Measurements from ENCODE around the gene SAE1. TPM values are rescaled to one million over a fixed set of nuclear protein-coding genes. Genes with fewer than 3 reads are reported as not detected.
A peak's percentile ranks its signal among the peaks of the same experiment; 100 is the strongest.

Gene SAE1
- total and polyA plus RNA-seq, 2 experiments from 2014 or later: 143 to 177 TPM

GRCh38 chr19:47102346-47103060 is 28.1 kb upstream of the SAE1 start:
- H3K27ac ChIP-seq: peak overlapping the region; percentile 7; the same call in 1 of the 2 replicates
- 41 to 42% methylated on average over 9 of the region's 9 CpGs for WGBS, 2 experiments (ENCODE audit: low coverage in 1 of 2, low lambda C conversion rate in 2 of 2, missing lambda C conversion rate in 2 of 2)
- peak overlapping the region; percentile 19; the same call in 1 of the 2 replicates for H3K9ac ChIP-seq
- in situ Hi-C loops (cut with MboI): no loop called here
- no peaks in the 10 kb centered on the region for H4K20me1 ChIP-seq (ENCODE audit: insufficient read depth)
- H3K36me3 ChIP-seq (ENCODE audit: low read depth): no peaks in the 10 kb centered on the region
- peak; percentile 27 for DNase-seq
- H3K79me2 ChIP-seq (ENCODE audit: insufficient read depth): peaks cover 89% of the 10 kb centered on the region
- peak overlapping the region; percentile 22 for H3K4me2 ChIP-seq (ENCODE audit: unreplicated experiment)
- H3K9me2 ChIP-seq (ENCODE audit: insufficient read depth): no peaks in the 10 kb centered on the region
- no peak overlapping the region for H3K4me3 ChIP-seq
- no peaks in the 10 kb centered on the region for H3K27me3 ChIP-seq (replicated peaks; ENCODE audit: insufficient read depth)
- no peak for TF ChIP-seq EZH2phosphoT487 (IDR thresholded peaks at IDR 0.05; ENCODE audit: insufficient read depth, low read depth)
- TF ChIP-seq EZH2 (IDR thresholded peaks at IDR 0.05; ENCODE audit: insufficient read depth, poor library complexity, severe bottlenecking): no peak
- H3K4me1 ChIP-seq (ENCODE audit: insufficient read depth): peaks cover 39% of the 10 kb centered on the region
- H3F3A ChIP-seq (ENCODE audit: insufficient read depth): peaks cover 33% of the 10 kb centered on the region
- H2AFZ ChIP-seq: no peak overlapping the region
- no peaks in the 10 kb centered on the region for H3K9me3 ChIP-seq (ENCODE audit: low read depth)

DNA sequence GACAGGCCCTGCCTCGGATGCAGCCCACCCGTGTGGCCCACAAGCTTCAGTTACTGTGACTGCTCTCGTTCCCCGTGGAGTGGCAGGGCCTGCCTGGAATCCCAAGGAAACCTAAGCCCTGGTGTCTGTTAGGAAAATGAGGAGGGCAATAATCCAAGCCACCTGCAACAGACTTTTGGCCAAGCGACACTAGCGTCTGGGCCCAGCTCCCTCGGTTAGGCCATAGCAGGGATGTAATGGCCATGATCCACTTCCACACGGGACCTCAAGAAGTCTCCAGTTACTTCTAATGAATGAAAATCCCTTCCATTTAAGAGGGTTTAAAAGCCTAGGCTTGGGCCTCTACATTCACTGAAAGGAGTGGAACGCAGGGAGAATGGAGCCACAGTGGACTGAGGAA is 26.0 kb upstream of the SAE1 start:
- 71 to 77% methylated on average over 9 of the region's 9 CpGs for WGBS, 2 experiments (ENCODE audit: low coverage in 1 of 2, low lambda C conversion rate in 2 of 2, missing lambda C conversion rate in 2 of 2)
- Histone ChIP-seq H4K20me1 (ENCODE audit: insufficient read depth) (no peaks in the 10 kb centered on the region), H3K9ac (no peak overlapping the region), H3K79me2 (ENCODE audit: insufficient read depth) (peaks cover 82% of the 10 kb centered on the region), H3K36me3 (ENCODE audit: low read depth) (no peaks in the 10 kb centered on the region), H3F3A (ENCODE audit: insufficient read depth) (peaks cover 55% of the 10 kb centered on the region), H2AFZ (no peak overlapping the region), H3K4me1 (ENCODE audit: insufficient read depth) (peaks cover 52% of the 10 kb centered on the region), H3K9me2 (ENCODE audit: insufficient read depth) (no peaks in the 10 kb centered on the region), H3K9me3 (ENCODE audit: low read depth) (no peaks in the 10 kb centered on the region), H3K27me3 (replicated peaks; ENCODE audit: insufficient read depth) (no peaks in the 10 kb centered on the region), H3K4me2 (ENCODE audit: unreplicated experiment) (no peak overlapping the region), H3K27ac (no peak overlapping the region), H3K4me3 (no peak overlapping the region)
- in situ Hi-C loops (cut with MboI): no loop called here
- DNase-seq: no peak
- no peak for TF ChIP-seq EZH2phosphoT487 (IDR thresholded peaks at IDR 0.05; ENCODE audit: insufficient read depth, low read depth)

GRCh38 chr19:47105874-47106273 is 24.8 kb upstream of the SAE1 start:
- no peak overlapping the region for H3K4me3 ChIP-seq
- H4K20me1 ChIP-seq (ENCODE audit: insufficient read depth): no peaks in the 10 kb centered on the region
- no peaks in the 10 kb centered on the region for H3K9me3 ChIP-seq (ENCODE audit: low read depth)
- in situ Hi-C loops (cut with MboI): no loop called here
- no peaks in the 10 kb centered on the region for H3K9me2 ChIP-seq (ENCODE audit: insufficient read depth)
- H3K36me3 ChIP-seq (ENCODE audit: low read depth): no peaks in the 10 kb centered on the region
- no peak overlapping the region for H2AFZ ChIP-seq
- peak overlapping the region; percentile 99 for H3K4me2 ChIP-seq (ENCODE audit: unreplicated experiment)
- DNase-seq: no peak
- peaks cover 57% of the 10 kb centered on the region for H3K4me1 ChIP-seq (ENCODE audit: insufficient read depth)
- peaks cover 67% of the 10 kb centered on the region for H3F3A ChIP-seq (ENCODE audit: insufficient read depth)
- peaks cover 82% of the 10 kb centered on the region for H3K79me2 ChIP-seq (ENCODE audit: insufficient read depth)
- TF ChIP-seq EZH2 (IDR thresholded peaks at IDR 0.05; ENCODE audit: insufficient read depth, poor library complexity, severe bottlenecking): no peak
- no peak for TF ChIP-seq EZH2phosphoT487 (IDR thresholded peaks at IDR 0.05; ENCODE audit: insufficient read depth, low read depth)
- whole genome bisulfite sequencing, 2 experiments (ENCODE audit: low coverage in 1 of 2, low lambda C conversion rate in 2 of 2, missing lambda C conversion rate in 2 of 2): 68 to 77% methylated on average over 2 of the region's 2 CpGs
- H3K27ac ChIP-seq: peak overlapping the region; percentile 96
- peak overlapping the region; percentile 98 for H3K9ac ChIP-seq
- H3K27me3 ChIP-seq (replicated peaks; ENCODE audit: insufficient read depth): no peaks in the 10 kb centered on the region

- Histone ChIP-seq H3K4me3 (peak overlapping the region; percentile 78), H3K9me2 (ENCODE audit: insufficient read depth) (no peaks in the 10 kb centered on the region), H3K9ac (peak overlapping the region; percentile 98), H3K27ac (peak overlapping the region; percentile 96), H3K27me3 (replicated peaks; ENCODE audit: insufficient read depth) (no peaks in the 10 kb centered on the region), H2AFZ (0 out of 2 replicates have a peak overlapping the region, but pooled peaks have one; percentile 1), H3K4me1 (ENCODE audit: insufficient read depth) (peaks cover 57% of the 10 kb centered on the region), H4K20me1 (ENCODE audit: insufficient read depth) (no peaks in the 10 kb centered on the region), H3K4me2 (ENCODE audit: unreplicated experiment) (peak overlapping the region; percentile 99), H3K79me2 (ENCODE audit: insufficient read depth) (peaks cover 82% of the 10 kb centered on the region), H3F3A (ENCODE audit: insufficient read depth) (peaks cover 71% of the 10 kb centered on the region), H3K36me3 (ENCODE audit: low read depth) (no peaks in the 10 kb centered on the region), H3K9me3 (ENCODE audit: low read depth) (no peaks in the 10 kb centered on the region)
- in situ Hi-C loops (cut with MboI): no loop called here
- no peak for TF ChIP-seq EZH2phosphoT487 (IDR thresholded peaks at IDR 0.05; ENCODE audit: insufficient read depth, low read depth)
- no peak for TF ChIP-seq EZH2 (IDR thresholded peaks at IDR 0.05; ENCODE audit: insufficient read depth, poor library complexity, severe bottlenecking)
- DNase-seq: peak; percentile 86
- WGBS, 2 experiments (ENCODE audit: low coverage in 1 of 2, low lambda C conversion rate in 2 of 2, missing lambda C conversion rate in 2 of 2): 0 to 2% methylated on average over 2 of the region's 2 CpGs
These were observed 23.8 kb upstream of the SAE1 start for GRCh38 chr19:47106821-47107201.
